Central memory CD8-positive, alpha-beta T cell (primary cell): ENCODE measurements around the gene HHIPL1.

ENCODE experiments used
- ATAC-seq: fragments of 150-1000 bp; cut with Tn5 transposase; replicated peaks from 2 replicates; pipeline ENCODE4 v1.10.0; 2022; ENCODE audit warnings: mild to moderate bottlenecking, moderate FRiP score, moderate number of reproducible peaks; ENCODE audit not compliant: poor library complexity, severe bottlenecking; ENCODE audit errors: extremely low read depth
- DNase-seq, 2 donors: peaks; one replicate each; pipeline ENCODE4 v3.0.0; 2021; ENCODE audit warnings: low spot score in 2 of 2
- H3K27ac Mint-ChIP-seq: one replicate; pipeline ENCODE4 v1.8.0; 2022; ENCODE audit warnings: low read depth, mild to moderate bottlenecking, moderate library complexity, mixed read lengths
- H3K27me3 Mint-ChIP-seq: one replicate; pipeline ENCODE4 v1.8.0; 2022; ENCODE audit warnings: mixed read lengths
- H3K36me3 Mint-ChIP-seq: one replicate; pipeline ENCODE4 v1.8.0; 2022; ENCODE audit warnings: mild to moderate bottlenecking, moderate library complexity, mixed read lengths; ENCODE audit not compliant: insufficient read depth
- H3K4me1 Mint-ChIP-seq: one replicate; pipeline ENCODE4 v1.8.0; 2022; ENCODE audit warnings: mixed read lengths
- H3K4me3 Mint-ChIP-seq: one replicate; pipeline ENCODE4 v1.8.0; 2022; ENCODE audit warnings: mild to moderate bottlenecking, moderate library complexity, mixed read lengths
- H3K9me3 Mint-ChIP-seq: one replicate; pipeline ENCODE4 v1.8.0; 2022; ENCODE audit warnings: mixed read lengths

HHIPL1 gene

DNA sequence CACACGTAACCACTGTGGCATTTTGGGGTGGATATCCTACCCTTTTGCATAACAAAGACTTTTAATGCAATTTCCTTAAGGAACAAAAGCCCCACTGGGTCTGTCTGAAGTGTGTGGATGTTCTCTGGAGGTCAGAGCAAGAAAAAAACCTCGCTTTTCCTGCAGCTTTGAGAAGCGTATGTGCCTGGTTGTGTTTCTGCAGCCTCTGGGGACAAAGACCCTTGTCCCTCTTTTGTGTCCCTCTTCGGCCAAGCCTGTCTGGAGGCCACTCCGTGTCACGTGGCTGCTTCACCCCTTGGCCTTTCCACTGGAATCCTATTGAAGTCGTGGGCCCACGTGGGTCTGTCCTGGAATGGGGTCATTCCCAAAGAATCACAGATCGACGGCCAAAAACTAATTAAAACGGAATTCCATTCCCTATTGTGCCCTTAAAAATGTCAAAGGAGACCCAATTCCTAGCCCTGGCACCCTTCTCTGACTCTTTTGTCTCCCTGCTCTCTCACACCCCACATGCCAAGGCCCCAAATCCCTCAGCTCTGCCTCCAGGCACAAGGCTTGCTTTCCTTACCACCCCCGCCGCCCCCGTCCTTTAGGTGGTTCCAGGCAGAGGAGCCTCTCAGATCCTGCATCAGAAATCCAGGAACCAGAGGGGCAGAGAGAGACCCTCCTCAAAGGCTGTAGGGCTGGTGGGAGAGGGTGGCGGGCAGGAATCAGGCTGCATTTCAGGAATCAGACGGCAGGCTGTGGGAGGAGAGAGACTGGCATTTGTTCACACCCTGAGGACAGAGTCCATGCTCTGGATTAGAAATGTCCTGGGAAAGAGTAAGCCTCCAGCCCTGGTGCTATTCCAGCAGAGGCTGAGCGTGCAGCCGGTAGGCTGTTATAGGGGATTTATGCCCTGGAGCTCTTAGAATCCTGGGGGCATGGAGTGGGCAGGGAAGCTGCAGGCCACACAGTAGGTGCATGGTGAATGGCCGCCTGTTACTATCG lies 26.6 kb downstream of the HHIPL1 start:
- Mint-ChIP-seq H3K27me3 (peaks cover 12% of the 10 kb centered on the region), H3K9me3 (no peaks in the 10 kb centered on the region), H3K4me3 (peak overlapping the region; percentile 32), H3K27ac (peak overlapping the region; percentile 79), H3K36me3 (peaks cover 4% of the 10 kb centered on the region), H3K4me1 (peaks cover 21% of the 10 kb centered on the region)
- ATAC-seq (no peak), DNase-seq (no peak)

DNA sequence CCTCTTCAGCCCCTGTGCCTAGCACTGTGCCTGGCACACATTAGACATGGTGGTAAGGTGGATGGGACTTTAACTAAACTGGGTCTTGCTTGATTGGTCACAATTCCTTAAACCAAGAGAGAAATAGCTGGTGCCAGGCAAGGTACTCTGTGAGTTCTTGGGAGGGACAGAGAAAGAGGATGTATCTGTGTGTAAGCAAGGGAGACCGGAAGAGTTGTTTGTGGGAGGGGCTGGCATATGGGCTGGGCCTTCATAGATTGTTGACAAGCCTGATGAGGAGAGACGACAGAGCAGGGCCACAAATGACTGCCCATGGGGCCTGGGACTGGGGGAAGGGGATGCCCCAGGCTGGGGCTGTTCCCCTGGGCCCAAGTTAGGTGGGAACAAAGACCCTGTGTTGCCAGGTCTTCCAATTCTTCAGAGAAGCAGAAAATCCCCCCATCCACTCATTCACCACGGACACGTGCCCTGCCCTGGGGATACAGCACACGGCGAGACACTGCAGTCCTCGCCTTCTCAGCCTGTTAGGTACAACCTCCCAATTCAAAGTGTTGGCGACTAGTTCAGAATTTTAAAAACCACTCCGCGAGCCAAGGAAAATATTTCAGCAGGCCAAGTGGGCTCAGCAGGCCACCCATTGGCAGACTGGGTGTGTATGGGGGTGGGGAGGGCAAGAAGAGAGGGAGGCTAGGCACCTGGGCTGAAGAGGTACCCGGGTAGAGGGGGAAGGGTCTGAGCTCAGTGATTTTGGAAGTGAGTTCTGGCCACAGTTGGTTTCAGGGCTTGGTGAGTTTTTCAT lies 27.8 kb downstream of the HHIPL1 start:
- peak; percentile 81 for ATAC-seq
- Mint-ChIP-seq H3K27me3 (peaks cover 12% of the 10 kb centered on the region), H3K9me3 (no peaks in the 10 kb centered on the region), H3K4me3 (peak overlapping the region; percentile 45), H3K4me1 (peaks cover 28% of the 10 kb centered on the region), H3K27ac (peak overlapping the region; percentile 79), H3K36me3 (peaks cover 4% of the 10 kb centered on the region)
- DNase-seq, result peak in 1 of 2 donors; percentile 18

DNA sequence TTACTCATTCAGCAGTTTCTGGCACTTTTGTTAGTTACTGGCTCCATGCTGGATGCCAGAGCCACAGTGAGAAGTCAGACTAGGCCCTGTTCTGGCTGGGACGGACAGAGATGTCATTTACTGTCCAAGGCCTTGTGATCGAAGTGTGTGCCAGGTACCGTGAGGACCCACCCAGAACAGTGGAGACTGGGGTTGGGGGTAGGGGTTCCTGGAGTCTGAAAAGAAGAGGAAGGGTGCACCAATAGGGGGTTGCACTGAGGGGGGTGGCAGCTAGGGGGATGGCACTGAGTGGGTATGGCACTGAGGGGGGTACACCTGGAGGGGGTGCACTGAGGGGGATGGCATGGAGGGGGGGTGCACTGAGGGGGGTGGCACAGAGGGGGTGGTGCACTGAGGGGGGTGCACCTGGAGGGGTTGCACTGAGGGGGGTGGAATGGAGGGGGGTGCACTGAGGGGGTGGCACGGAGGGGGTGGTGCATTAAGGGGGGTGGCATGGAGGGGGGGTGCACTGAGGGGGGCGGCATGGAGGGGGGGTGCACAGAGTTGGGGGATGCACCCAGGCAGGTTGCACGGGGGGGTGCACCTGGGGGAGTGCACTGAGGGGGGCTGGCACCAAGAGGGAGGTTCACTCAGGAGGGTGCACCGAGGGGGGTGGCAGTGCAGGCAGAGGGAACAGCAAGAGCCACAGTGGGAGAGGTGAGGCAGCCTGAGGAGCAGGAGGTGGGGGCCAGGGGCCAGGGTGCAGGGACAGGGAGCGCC lies 28.6 kb downstream of the HHIPL1 start:
- Mint-ChIP-seq H3K9me3 (peaks cover 2% of the 10 kb centered on the region), H3K27me3 (peaks cover 9% of the 10 kb centered on the region), H3K27ac (peak overlapping the region; percentile 79), H3K4me3 (peak overlapping the region; percentile 45), H3K4me1 (peaks cover 28% of the 10 kb centered on the region), H3K36me3 (peaks cover 4% of the 10 kb centered on the region)
- no peak for ATAC-seq
- DNase-seq, result no peak

DNA sequence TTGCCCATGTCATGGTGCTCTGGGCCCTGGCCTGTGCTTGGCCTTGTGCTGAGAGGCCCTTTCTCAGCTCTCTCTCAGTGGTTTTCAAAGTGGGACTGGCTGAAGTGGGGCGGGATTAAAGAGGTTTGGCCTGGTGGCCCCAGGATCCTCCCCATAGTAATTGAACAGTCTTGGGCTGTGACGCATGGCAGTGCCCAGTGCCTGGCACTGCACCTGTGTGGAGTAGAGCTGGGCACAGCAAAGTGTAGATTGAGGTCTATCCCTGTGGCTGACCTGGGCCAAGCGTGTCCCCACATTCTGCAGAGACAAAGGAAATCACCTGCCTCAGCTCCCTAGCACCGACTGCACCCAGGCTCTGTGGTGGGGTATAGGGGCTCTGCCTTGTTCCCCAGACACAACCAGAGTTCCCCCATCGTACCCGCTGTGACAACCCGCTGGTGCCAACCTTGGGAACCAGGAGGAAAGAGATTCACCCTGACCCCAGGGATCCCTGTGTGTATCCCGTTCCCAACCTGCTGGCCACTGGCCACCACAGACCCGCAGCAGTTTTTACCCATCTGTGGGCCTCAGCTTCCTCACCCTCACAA lies 29.2 kb downstream of the HHIPL1 start:
- Mint-ChIP-seq H3K36me3 (peaks cover 4% of the 10 kb centered on the region), H3K9me3 (peaks cover 5% of the 10 kb centered on the region), H3K4me3 (no peak overlapping the region)

GRCh38 chr14:99674776-99675381 lies 29.9 kb downstream of the HHIPL1 start:
- Mint-ChIP-seq H3K9me3 (peaks cover 5% of the 10 kb centered on the region), H3K4me1 (peaks cover 28% of the 10 kb centered on the region), H3K36me3 (peaks cover 4% of the 10 kb centered on the region), H3K4me3 (no peak overlapping the region), H3K27me3 (no peaks in the 10 kb centered on the region), H3K27ac (no peak overlapping the region)
- DNase-seq (no peak), ATAC-seq (no peak)

More for the DNA sequence above, 29.2 kb downstream of the HHIPL1 start:
- H3K27ac Mint-ChIP-seq, result no peak overlapping the region
- H3K4me1 Mint-ChIP-seq, result peaks cover 28% of the 10 kb centered on the region
- H3K27me3 Mint-ChIP-seq, result peaks cover 2% of the 10 kb centered on the region
- DNase-seq (no peak), ATAC-seq (no peak)

GRCh38 chr14:99675382-99675835 lies 30.5 kb downstream of the HHIPL1 start:
- H3K27me3 Mint-ChIP-seq, result no peaks in the 10 kb centered on the region
- no peak for DNase-seq
- no peak overlapping the region for H3K27ac Mint-ChIP-seq
- peaks cover 4% of the 10 kb centered on the region for H3K36me3 Mint-ChIP-seq
- no peak overlapping the region for H3K4me3 Mint-ChIP-seq
- peaks cover 28% of the 10 kb centered on the region for H3K4me1 Mint-ChIP-seq
- peaks cover 5% of the 10 kb centered on the region for H3K9me3 Mint-ChIP-seq
- ATAC-seq, result no peak

DNA sequence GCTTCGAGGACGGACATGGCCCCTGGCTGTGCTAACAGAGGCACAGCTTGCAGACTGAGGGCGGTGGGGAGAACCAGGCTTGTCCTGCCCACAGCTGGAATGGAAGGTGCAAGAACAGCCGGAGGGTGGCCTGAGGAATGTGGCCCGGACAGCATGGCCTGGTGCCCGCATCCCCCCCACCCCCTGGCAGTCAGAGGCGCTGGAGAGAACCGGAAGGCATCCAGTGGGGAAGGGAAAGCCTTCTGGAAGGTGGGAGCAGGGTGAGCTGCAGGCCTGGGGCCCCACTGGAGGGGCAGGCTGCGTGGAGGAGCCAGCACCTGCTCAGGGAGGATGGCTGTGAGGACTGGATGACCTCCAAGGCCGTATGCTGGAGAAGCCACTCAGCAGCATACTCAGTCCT lies 31.0 kb downstream of the HHIPL1 start:
- peaks cover 28% of the 10 kb centered on the region for H3K4me1 Mint-ChIP-seq
- ATAC-seq, result no peak
- H3K27ac Mint-ChIP-seq, result no peak overlapping the region
- no peaks in the 10 kb centered on the region for H3K27me3 Mint-ChIP-seq
- peaks cover 5% of the 10 kb centered on the region for H3K9me3 Mint-ChIP-seq
- DNase-seq, result no peak
- no peak overlapping the region for H3K4me3 Mint-ChIP-seq
- peaks cover 4% of the 10 kb centered on the region for H3K36me3 Mint-ChIP-seq

DNA sequence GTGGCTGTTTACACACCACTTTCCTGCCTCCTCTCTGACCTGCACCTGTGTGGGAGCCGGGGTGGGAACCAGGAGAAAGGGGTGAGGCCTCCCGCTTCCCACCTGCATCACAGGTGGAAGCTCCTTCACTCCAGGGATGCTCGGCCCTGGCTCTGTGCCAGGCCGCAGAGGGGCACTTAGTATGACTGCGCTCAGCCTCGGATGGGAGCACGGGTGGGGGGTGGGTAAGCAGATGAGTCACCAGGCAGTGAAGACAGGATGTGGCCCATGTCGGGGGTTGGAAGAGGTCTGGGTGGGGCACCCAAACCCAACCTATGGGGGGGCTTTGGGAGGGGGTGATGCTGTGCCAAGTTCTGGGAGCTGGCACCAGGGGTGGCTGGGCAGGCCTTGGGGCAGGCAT lies 31.7 kb downstream of the HHIPL1 start:
- H3K4me1 Mint-ChIP-seq, result peaks cover 27% of the 10 kb centered on the region
- H3K27ac Mint-ChIP-seq, result no peak overlapping the region
- H3K4me3 Mint-ChIP-seq, result peak overlapping the region; percentile 31
- DNase-seq (no peak), ATAC-seq (peak; percentile 65)
- peaks cover 5% of the 10 kb centered on the region for H3K9me3 Mint-ChIP-seq
- no peaks in the 10 kb centered on the region for H3K27me3 Mint-ChIP-seq
- H3K36me3 Mint-ChIP-seq, result peaks cover 4% of the 10 kb centered on the region

- peaks cover 5% of the 10 kb centered on the region for H3K9me3 Mint-ChIP-seq
- peaks cover 20% of the 10 kb centered on the region for H3K4me1 Mint-ChIP-seq
- no peak overlapping the region for H3K27ac Mint-ChIP-seq
- H3K36me3 Mint-ChIP-seq, result peaks cover 4% of the 10 kb centered on the region
- no peaks in the 10 kb centered on the region for H3K27me3 Mint-ChIP-seq
- DNase-seq (no peak), ATAC-seq (no peak)
- H3K4me3 Mint-ChIP-seq, result peak overlapping the region; percentile 31
Observed at GRCh38 chr14:99677231-99678140, 32.6 kb downstream of the HHIPL1 start.

DNA sequence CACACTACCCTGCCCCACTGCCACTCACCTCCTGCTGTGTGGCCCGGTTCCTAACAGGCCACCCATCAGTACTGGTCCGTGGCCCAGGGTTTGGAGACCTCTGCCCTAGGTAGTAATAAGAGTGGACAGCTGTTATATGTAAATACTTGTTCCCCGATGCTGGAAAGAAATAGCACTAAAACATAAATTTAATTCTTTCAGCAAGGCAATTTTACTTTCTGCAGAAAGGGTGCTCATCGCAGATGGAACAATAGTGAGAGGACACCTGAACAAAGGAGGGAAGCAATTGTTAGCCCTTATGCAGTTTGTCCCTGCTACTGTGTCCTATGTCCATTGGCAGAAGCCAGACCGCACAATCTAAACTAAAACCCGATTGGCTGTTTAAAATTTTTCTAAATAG lies 33.3 kb downstream of the HHIPL1 start:
- H3K36me3 Mint-ChIP-seq, result peaks cover 4% of the 10 kb centered on the region

DNA sequence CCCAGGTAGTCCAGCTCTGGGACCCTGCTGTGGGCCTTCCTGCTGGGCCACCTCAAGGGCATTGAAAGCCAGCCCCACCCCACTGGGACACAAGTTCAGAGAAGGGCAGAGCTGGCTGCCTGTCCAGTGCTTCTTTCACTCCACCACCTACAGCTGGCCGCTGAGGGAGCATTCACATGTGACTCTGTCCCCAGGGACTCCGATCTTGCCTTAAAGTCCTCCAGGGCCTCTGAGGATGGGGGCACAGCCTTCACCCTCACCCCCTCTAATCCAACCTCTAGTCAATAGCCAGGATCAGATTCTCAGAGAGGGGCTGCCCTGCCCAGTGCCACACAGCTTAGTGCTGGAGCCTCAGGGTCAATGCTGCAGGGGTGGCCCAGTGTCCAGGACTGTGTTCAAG lies 34.2 kb downstream of the HHIPL1 start:
- H3K4me3 Mint-ChIP-seq, result no peak overlapping the region
- peaks cover 21% of the 10 kb centered on the region for H3K4me1 Mint-ChIP-seq
- no peak overlapping the region for H3K27ac Mint-ChIP-seq
- H3K36me3 Mint-ChIP-seq, result peaks cover 5% of the 10 kb centered on the region
- H3K9me3 Mint-ChIP-seq, result peaks cover 5% of the 10 kb centered on the region
- H3K27me3 Mint-ChIP-seq, result no peaks in the 10 kb centered on the region
- ATAC-seq, result no peak
- DNase-seq, result no peak

More for the DNA sequence above, 33.3 kb downstream of the HHIPL1 start:
- Mint-ChIP-seq H3K4me1 (peaks cover 20% of the 10 kb centered on the region), H3K4me3 (no peak overlapping the region), H3K27me3 (no peaks in the 10 kb centered on the region), H3K9me3 (peaks cover 5% of the 10 kb centered on the region), H3K27ac (no peak overlapping the region)
- ATAC-seq (no peak), DNase-seq (no peak)
